AG04450 (cell line): Measurements from ENCODE around the gene ACAT1. TPM values are rescaled to one million over a fixed set of nuclear protein-coding genes. Genes with fewer than 3 reads are reported as not detected.

Experiments
- CTCF ChIA-PET: fragments of 300-600, 350-600 bp; formaldehyde crosslinking; extraction: SDS; loops from one replicate; lab custom pipeline; 2022; ENCODE audit warnings: antibody characterized with exemption, inconsistent platforms; lab: Charles Lee
- POLR2A ChIA-PET: fragments of 350-600 bp; formaldehyde crosslinking; extraction: SDS; loops from one replicate; lab custom pipeline; 2021; ENCODE audit warnings: antibody characterized with exemption, inconsistent platforms; lab: Yijun Ruan, JAX
- DNase-seq: peaks from one replicate; pipeline ENCODE4 v3.0.0-alpha.2; 2011; ENCODE audit warnings: low read depth, low spot score
- H3K27ac ChIP-seq: one replicate; pipeline ENCODE4 v1.5.1; 2012; ENCODE audit warnings: low read depth, low read length, control low read depth
- H3K27me3 ChIP-seq: one replicate; pipeline ENCODE4 v1.6.0; 2012; ENCODE audit warnings: low read length; ENCODE audit not compliant: control insufficient read depth, insufficient read depth
- H3K4me3 ChIP-seq: 2 replicates; pipeline ENCODE4 v1.5.1; 2011; ENCODE audit warnings: mild to moderate bottlenecking, low read depth, low read length, control low read depth
- H3K9me3 ChIP-seq: 2 replicates; pipeline ENCODE4 v1.5.1; 2012; ENCODE audit warnings: low read length; ENCODE audit not compliant: control insufficient read depth, insufficient read depth
- CTCF ChIP-seq: IDR thresholded peaks from 2 replicates; pipeline ENCODE4 v1.5.1; 2011; ENCODE audit warnings: low read depth, low read length, control low read depth, inconsistent platforms
- polyA minus RNA-seq: library from RNA; depleted of rRNA, polyadenylated mRNA; stranded (reverse); fragments of >200 nt; gene quantifications from 2 replicates; pipeline ENCODE4 v1.2.3, GENCODE V29; 2011; rRNA and poly(A)+ RNA removed
- polyA plus RNA-seq: library from polyadenylated mRNA; depleted of rRNA; stranded (reverse); fragments of >200 nt; gene quantifications from 2 replicates; pipeline ENCODE4 v1.2.3, GENCODE V29; 2011; rRNA removed

The ACAT1 gene
- polyA plus RNA-seq (92.4 and 120 TPM in 2 replicates), polyA minus RNA-seq (40.4 and 58.3 TPM in 2 replicates)

DNA sequence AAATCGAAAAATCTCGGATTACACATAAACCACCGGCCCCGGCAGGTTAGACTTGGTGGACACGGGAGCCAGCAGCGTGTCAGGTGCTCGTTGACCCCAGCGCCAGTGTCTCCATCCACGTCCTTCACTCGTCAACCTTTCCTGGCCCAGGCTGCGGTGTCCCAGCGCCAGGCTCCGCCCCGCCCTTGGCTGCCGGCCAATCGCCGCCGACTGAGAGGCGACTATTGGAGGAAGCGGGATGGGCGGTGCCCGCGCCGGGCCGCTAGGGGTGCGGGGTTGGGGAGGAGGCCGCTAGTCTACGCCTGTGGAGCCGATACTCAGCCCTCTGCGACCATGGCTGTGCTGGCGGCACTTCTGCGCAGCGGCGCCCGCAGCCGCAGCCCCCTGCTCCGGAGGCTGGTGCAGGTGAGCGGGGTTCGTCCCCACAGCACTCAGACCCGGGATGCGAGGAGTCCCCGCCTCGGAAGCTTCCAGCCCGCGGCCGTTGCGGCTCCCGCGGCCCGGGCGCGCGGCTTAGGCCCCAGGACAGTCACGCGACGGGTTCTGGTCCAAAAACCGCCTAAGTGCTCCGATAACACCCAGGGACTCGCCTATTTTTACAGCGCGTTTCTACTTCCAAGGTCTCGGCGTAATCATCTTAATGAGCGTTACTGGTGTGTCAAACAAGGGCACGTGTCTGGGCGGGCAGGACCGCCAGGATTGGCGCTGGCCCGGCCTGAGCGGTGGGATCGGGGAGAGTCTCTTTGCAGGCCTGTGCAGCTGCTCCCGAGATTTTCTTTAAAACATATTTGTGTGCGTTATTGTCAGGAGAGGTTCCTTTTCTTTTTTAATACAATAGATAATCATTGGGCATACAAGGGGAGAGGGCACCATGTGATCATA is at the start of gene ACAT1:
Gene ACAT1, plus strand, starts transcription at position 294 of the 882 bp plus-strand sequence. Its CDS starts 40 bp downstream, at position 334.
- ChIA-PET POLR2A (interaction anchor here (0.6 kb wide), 1 partner anchor 20 kb away, joined by 8 read pairs; no protein-coding TSS in a partner anchor), CTCF (interaction anchor here (0.5 to 1.3 kb wide), 2 partner anchors 14 to 113 kb away, joined by 4 read pairs; partner anchors contain the start of gene CUL5)
- Histone ChIP-seq H3K27me3 (no peaks in the 10 kb centered on the region), H3K9me3 (no peaks in the 10 kb centered on the region; the same call in 1 of the 2 replicates), H3K27ac (peak within 1 kb of the TSS; percentile 80), H3K4me3 (peak within 1 kb of the TSS; percentile 85)
- peak; percentile 55 for DNase-seq
- peak; percentile 22 for TF ChIP-seq CTCF

- H3K9me3 ChIP-seq, result no peaks in the 10 kb centered on the region
- no peak for TF ChIP-seq CTCF
- DNase-seq, result no peak
- ChIA-PET POLR2A (no interaction called here), CTCF (no interaction called here)
- H3K27me3 ChIP-seq, result no peaks in the 10 kb centered on the region
- H3K27ac ChIP-seq, result no peak overlapping the region
- no peak overlapping the region for H3K4me3 ChIP-seq
These were observed 36.6 kb upstream of the ACAT1 start for GRCh38 chr11:108084811-108085210.

GRCh38 chr11:108085672-108086071 is 35.7 kb upstream of the ACAT1 start:
- H3K27me3 ChIP-seq, result no peaks in the 10 kb centered on the region
- POLR2A ChIA-PET, result no interaction called here
- TF ChIP-seq CTCF, result no peak
- H3K9me3 ChIP-seq, result no peaks in the 10 kb centered on the region
- no peak for DNase-seq
- no peak overlapping the region for H3K4me3 ChIP-seq
- H3K27ac ChIP-seq, result no peak overlapping the region
- CTCF ChIA-PET, result interaction anchor here (1.8 kb wide), 1 partner anchor 77 kb away, joined by 7 read pairs; the partner anchor contains the start of gene CUL5

- no peak for DNase-seq
- POLR2A ChIA-PET, result interaction anchor here (1.8 kb wide), 1 partner anchor 83 kb away, joined by 5 read pairs; the partner anchor contains the start of gene CUL5
- TF ChIP-seq CTCF, result no peak
- CTCF ChIA-PET, result interaction anchor here (0.7 to 0.9 kb wide), 2 partner anchors 26 to 83 kb away, joined by 3 read pairs; partner anchors contain the start of gene CUL5
- no peaks in the 10 kb centered on the region for H3K27me3 ChIP-seq
- no peak overlapping the region for H3K4me3 ChIP-seq
- no peak overlapping the region for H3K27ac ChIP-seq
- H3K9me3 ChIP-seq, result no peaks in the 10 kb centered on the region
These were observed 29.2 kb upstream of the ACAT1 start for GRCh38 chr11:108092134-108092533.
